Central memory CD8-positive, alpha-beta T cell (primary cell): ENCODE results near the gene GPR55.

Source experiments
- ATAC-seq: fragments of 150-1000 bp; cut with Tn5 transposase; replicated peaks from 2 replicates; pipeline ENCODE4 v1.10.0; 2022; ENCODE audit warnings: mild to moderate bottlenecking, moderate FRiP score, moderate number of reproducible peaks; ENCODE audit not compliant: poor library complexity, severe bottlenecking; ENCODE audit errors: extremely low read depth
- DNase-seq, 2 donors: peaks; one replicate each; pipeline ENCODE4 v3.0.0; 2021; ENCODE audit warnings: low spot score in 2 of 2
- H3K27ac Mint-ChIP-seq: one replicate; pipeline ENCODE4 v1.8.0; 2022; ENCODE audit warnings: low read depth, mild to moderate bottlenecking, moderate library complexity, mixed read lengths
- H3K27me3 Mint-ChIP-seq: one replicate; pipeline ENCODE4 v1.8.0; 2022; ENCODE audit warnings: mixed read lengths
- H3K36me3 Mint-ChIP-seq: one replicate; pipeline ENCODE4 v1.8.0; 2022; ENCODE audit warnings: mild to moderate bottlenecking, moderate library complexity, mixed read lengths; ENCODE audit not compliant: insufficient read depth
- H3K4me1 Mint-ChIP-seq: one replicate; pipeline ENCODE4 v1.8.0; 2022; ENCODE audit warnings: mixed read lengths
- H3K4me3 Mint-ChIP-seq: one replicate; pipeline ENCODE4 v1.8.0; 2022; ENCODE audit warnings: mild to moderate bottlenecking, moderate library complexity, mixed read lengths
- H3K9me3 Mint-ChIP-seq: one replicate; pipeline ENCODE4 v1.8.0; 2022; ENCODE audit warnings: mixed read lengths

The GPR55 gene

GRCh38 chr2:230879891-230880290, 45.2 kb downstream of the GPR55 start:
- DNase-seq (no peak), ATAC-seq (no peak)
- Mint-ChIP-seq H3K4me3 (no peak overlapping the region), H3K4me1 (peaks cover 34% of the 10 kb centered on the region), H3K27me3 (peaks cover 9% of the 10 kb centered on the region), H3K36me3 (peaks cover 10% of the 10 kb centered on the region), H3K9me3 (no peaks in the 10 kb centered on the region), H3K27ac (no peak overlapping the region)

DNA sequence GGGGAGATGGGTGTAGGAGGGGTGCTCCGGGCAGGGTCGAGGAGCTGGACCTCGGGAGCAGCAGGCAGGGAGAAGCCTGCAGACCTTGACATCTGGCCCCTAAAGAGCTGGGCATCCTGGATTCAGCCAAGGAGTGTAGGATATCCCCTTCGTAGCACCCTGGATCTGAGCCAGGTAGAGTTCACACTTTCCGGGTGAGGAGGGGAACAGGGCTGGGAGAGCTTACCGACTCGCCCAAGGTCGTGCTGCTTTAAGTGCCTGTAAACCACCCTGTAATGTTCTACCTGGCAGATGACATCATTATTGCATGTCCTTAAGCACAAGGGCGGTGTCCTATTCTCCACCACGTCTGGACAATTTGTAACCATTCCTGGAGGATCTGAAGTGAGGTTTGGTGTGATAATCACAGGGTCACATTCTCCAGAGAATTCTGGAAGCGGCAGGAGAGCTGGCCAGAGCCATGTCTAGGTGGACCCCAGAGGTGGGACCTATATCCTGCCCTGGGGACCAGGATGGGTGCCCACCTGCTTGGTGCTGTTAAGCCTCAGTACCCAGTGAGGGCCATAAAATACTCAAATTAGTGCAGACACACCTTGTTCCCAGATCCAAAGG, 45.7 kb downstream of the GPR55 start:
- H3K4me1 Mint-ChIP-seq, result peaks cover 39% of the 10 kb centered on the region
- H3K4me3 Mint-ChIP-seq, result no peak overlapping the region
- H3K27ac Mint-ChIP-seq, result no peak overlapping the region
- peaks cover 12% of the 10 kb centered on the region for H3K36me3 Mint-ChIP-seq
- peaks cover 9% of the 10 kb centered on the region for H3K27me3 Mint-ChIP-seq
- no peak for ATAC-seq
- DNase-seq, result no peak
- H3K9me3 Mint-ChIP-seq, result no peaks in the 10 kb centered on the region

DNA sequence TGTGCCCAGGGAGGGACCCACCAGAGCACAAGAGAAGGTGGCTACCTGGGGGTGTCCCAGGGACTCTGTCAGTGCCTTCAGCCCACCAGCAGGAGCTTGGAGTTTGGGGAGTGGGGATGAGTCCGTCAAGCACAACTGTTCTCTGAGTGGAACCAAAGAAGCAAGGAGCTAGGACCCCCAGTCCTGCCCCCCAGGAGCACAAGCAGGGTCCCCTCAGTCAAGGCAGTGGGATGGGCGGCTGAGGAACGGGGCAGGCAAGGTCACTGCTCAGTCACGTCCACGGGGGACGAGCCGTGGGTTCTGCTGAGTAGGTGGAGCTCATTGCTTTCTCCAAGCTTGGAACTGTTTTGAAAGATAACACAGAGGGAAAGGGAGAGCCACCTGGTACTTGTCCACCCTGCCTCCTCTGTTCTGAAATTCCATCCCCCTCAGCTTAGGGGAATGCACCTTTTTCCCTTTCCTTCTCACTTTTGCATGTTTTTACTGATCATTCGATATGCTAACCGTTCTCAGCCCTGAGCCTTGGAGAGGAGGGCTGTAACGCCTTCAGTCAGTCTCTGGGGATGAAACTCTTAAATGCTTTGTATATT, 46.3 kb downstream of the GPR55 start:
- Mint-ChIP-seq H3K27ac (peak overlapping the region; percentile 89), H3K36me3 (peaks cover 13% of the 10 kb centered on the region), H3K27me3 (peaks cover 9% of the 10 kb centered on the region), H3K4me1 (peaks cover 39% of the 10 kb centered on the region), H3K9me3 (no peaks in the 10 kb centered on the region), H3K4me3 (no peak overlapping the region)
- no peak for DNase-seq
- no peak for ATAC-seq

GRCh38 chr2:230877759-230878598, 47.1 kb downstream of the GPR55 start:
- DNase-seq, result peak; percentile 50 to 88
- peak; percentile 96 for ATAC-seq
- H3K9me3 Mint-ChIP-seq, result no peaks in the 10 kb centered on the region
- peaks cover 37% of the 10 kb centered on the region for H3K4me1 Mint-ChIP-seq
- peaks cover 13% of the 10 kb centered on the region for H3K36me3 Mint-ChIP-seq
- peak overlapping the region; percentile 68 for H3K4me3 Mint-ChIP-seq
- H3K27ac Mint-ChIP-seq, result peak overlapping the region; percentile 89
- H3K27me3 Mint-ChIP-seq, result peaks cover 9% of the 10 kb centered on the region

DNA sequence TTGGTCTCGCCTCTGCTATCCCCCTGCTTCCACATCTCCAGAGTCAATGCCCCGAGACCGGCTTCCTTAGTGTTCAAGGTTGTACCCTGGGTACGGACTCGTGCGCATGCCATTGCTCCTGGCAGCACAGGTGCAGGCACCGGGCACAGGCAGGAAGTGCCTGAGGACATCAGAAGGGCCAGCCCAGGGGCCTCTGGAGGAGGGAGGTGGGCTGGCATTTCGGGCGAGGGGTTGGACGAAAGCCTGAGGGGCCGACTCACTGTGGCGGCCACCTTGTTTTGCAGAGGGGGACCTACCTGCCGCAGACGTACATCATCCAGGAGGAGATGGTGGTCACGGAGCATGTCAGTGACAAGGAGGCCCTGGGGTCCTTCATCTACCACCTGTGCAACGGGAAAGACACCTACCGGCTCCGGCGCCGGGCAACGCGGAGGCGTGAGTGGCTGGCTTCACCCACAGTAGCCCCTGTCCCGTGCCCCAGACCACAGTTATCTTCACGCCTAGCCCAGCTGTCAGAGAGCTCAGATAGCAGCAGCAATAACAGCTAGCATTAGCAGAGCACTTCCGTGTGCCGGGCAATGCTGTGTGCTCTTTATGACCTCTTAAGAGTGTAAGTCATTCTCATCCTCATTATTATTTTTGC, 47.8 kb downstream of the GPR55 start:
- Mint-ChIP-seq H3K4me3 (peak overlapping the region; percentile 68), H3K27ac (peak overlapping the region; percentile 89), H3K27me3 (peaks cover 7% of the 10 kb centered on the region), H3K9me3 (no peaks in the 10 kb centered on the region), H3K36me3 (peaks cover 13% of the 10 kb centered on the region), H3K4me1 (peaks cover 42% of the 10 kb centered on the region)
- DNase-seq (no peak), ATAC-seq (no peak)

GRCh38 chr2:230875347-230876315, 49.4 kb downstream of the GPR55 start:
- H3K4me1 Mint-ChIP-seq, result peaks cover 42% of the 10 kb centered on the region
- no peak for DNase-seq
- H3K27ac Mint-ChIP-seq, result no peak overlapping the region
- no peak for ATAC-seq
- no peaks in the 10 kb centered on the region for H3K27me3 Mint-ChIP-seq
- H3K9me3 Mint-ChIP-seq, result no peaks in the 10 kb centered on the region
- H3K36me3 Mint-ChIP-seq, result peaks cover 13% of the 10 kb centered on the region
- H3K4me3 Mint-ChIP-seq, result no peak overlapping the region

GRCh38 chr2:230874876-230875275, 50.2 kb downstream of the GPR55 start:
- Mint-ChIP-seq H3K4me3 (no peak overlapping the region), H3K36me3 (peaks cover 13% of the 10 kb centered on the region), H3K27me3 (no peaks in the 10 kb centered on the region), H3K9me3 (no peaks in the 10 kb centered on the region), H3K27ac (peak overlapping the region; percentile 80), H3K4me1 (peaks cover 42% of the 10 kb centered on the region)
- DNase-seq (no peak), ATAC-seq (no peak)

DNA sequence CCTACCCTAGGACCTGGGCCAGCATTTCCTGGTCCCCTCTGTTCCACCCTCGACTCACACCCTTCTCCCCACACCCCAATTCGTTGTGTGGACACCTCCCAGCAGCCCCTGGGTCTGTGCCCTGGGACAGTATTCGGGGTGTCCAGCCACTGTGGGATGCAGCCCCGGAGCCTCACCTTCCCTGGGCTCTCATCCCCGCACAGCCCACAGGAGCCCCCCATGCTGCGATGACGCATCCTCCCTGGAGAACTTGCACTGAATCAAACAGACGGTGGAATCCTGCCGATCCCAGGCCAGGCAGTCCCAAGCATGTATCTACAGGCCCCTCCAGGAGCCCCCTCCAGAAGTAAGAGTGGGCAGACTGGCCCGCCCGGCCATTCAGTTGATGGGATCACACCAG, 50.6 kb downstream of the GPR55 start:
- Mint-ChIP-seq H3K9me3 (no peaks in the 10 kb centered on the region), H3K27ac (peak overlapping the region; percentile 80), H3K4me3 (no peak overlapping the region), H3K4me1 (peaks cover 42% of the 10 kb centered on the region), H3K36me3 (peaks cover 13% of the 10 kb centered on the region), H3K27me3 (no peaks in the 10 kb centered on the region)
- ATAC-seq, result no peak
- DNase-seq, result peak in 1 of 2 donors; percentile 11

GRCh38 chr2:230873661-230874401, 51.2 kb downstream of the GPR55 start:
- Mint-ChIP-seq H3K27me3 (no peaks in the 10 kb centered on the region), H3K4me3 (no peak overlapping the region), H3K4me1 (peaks cover 42% of the 10 kb centered on the region), H3K9me3 (no peaks in the 10 kb centered on the region), H3K36me3 (peaks cover 13% of the 10 kb centered on the region), H3K27ac (peak overlapping the region; percentile 80)
- DNase-seq (peak in 1 of 2 donors; percentile 9), ATAC-seq (no peak)

DNA sequence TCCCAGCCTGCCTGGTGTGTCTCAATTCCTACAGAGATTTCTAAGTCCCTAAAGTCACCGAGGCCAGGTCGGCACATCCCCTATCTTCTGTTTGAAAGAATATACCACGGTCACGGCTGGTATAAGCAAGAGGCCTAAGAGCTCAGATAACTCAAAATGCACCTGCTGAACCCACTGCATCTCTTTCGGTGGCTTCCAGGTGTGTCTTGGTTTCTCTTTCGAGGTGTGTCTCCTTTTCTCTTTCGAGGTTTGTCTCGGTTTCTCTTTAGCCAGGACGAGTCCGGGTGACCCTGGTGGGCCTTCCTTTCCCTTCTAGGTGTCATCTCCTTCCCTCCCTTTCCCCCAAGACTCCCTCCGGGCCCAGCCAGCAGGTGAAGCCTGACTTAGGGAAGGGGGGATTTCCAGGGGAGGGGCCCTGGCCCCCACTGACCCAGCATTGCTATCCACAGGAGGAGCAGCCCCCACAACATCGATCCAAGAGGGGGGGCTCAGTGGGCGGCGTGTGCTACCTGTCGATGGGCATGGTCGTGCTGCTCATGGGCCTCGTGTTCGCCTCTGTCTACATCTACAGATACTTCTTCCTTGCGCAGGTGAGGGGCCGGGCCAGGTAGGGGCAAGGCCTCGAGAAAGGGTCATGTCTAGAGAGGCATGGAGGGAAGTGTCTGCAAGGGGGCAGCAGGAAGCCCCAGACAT, 51.9 kb downstream of the GPR55 start:
- H3K27ac Mint-ChIP-seq, result no peak overlapping the region

More for the DNA sequence above, 51.9 kb downstream of the GPR55 start:
- H3K4me1 Mint-ChIP-seq, result peaks cover 37% of the 10 kb centered on the region
- no peak for ATAC-seq
- H3K4me3 Mint-ChIP-seq, result no peak overlapping the region
- DNase-seq, result no peak
- H3K36me3 Mint-ChIP-seq, result peaks cover 8% of the 10 kb centered on the region
- H3K9me3 Mint-ChIP-seq, result no peaks in the 10 kb centered on the region
- no peaks in the 10 kb centered on the region for H3K27me3 Mint-ChIP-seq
